ENCODE measurements around the gene USP32.

DNA sequence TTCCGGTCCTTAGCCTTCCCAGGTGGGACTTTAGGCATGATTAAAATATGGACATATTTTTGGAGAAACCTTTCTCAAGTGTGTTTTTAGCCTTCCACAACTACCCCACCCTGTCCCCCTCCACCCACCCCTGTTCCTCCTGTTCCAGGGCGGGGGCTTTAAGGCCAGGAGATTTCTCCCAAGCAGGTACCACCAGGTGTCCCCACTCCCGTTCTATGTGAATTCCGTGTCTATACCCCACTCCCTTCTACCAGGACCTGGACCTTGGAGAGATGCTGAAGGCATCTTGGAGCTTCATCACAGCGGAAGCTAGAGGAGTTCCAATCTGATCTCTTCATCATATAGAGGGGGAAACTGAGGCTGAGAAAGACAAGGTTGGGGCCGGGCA, 232.5 kb downstream of the USP32 start:
- TF ChIP-seq TAF1 (IDR thresholded peaks at IDR 0.05; ENCODE audit: borderline replicate concordance, low read depth, low read length) (no peak), POLR2A (IDR thresholded peaks at IDR 0.05; ENCODE audit: low read depth, low read length) (no peak)

All from GM12892 (cell line).